ENCODE results near the gene HHIPL1. TPM values are rescaled to one million over a fixed set of nuclear protein-coding genes. Genes with fewer than 3 reads are reported as not detected.

The HHIPL1 gene
- total RNA-seq, 1 donor from 2014 or later, result 0.86 TPM

- Mint-ChIP-seq H3K27ac (ENCODE audit: unreplicated experiment) (no peak overlapping the region), H3K9me3 (ENCODE audit: unreplicated experiment) (peaks cover 16% of the 10 kb centered on the region), H3K36me3 (ENCODE audit: low read depth, unreplicated experiment) (no peaks in the 10 kb centered on the region), H3K4me3 (ENCODE audit: unreplicated experiment) (no peak overlapping the region), H3K4me1 (ENCODE audit: low read depth, unreplicated experiment) (peaks cover 9% of the 10 kb centered on the region), H3K27me3 (ENCODE audit: low read depth, unreplicated experiment) (peaks cover 11% of the 10 kb centered on the region)
- H3K9ac ChIP-seq (ENCODE audit: low read length), result no peak overlapping the region
- H2AFZ ChIP-seq (ENCODE audit: low read depth, low read length), result no peak overlapping the region
- no peaks in the 10 kb centered on the region for H3K27me3 ChIP-seq (ENCODE audit: insufficient read depth, low read length)
- no peaks in the 10 kb centered on the region for H3K79me2 ChIP-seq (ENCODE audit: insufficient read depth, low read length)
- FAIRE-seq, result no peak
- H3K4me1 ChIP-seq (ENCODE audit: insufficient read depth, low read length), result peaks cover 26% of the 10 kb centered on the region
- no peaks in the 10 kb centered on the region for H3K36me3 ChIP-seq (ENCODE audit: insufficient read depth, low read length)
- no peak overlapping the region for H3K4me3 ChIP-seq (ENCODE audit: insufficient read depth, low read depth, low read length)
- no peak for DNase-seq (ENCODE audit: low read depth)
- H3K27ac ChIP-seq (ENCODE audit: low read depth, low read length), result no peak overlapping the region
- H4K20me1 ChIP-seq (ENCODE audit: insufficient read depth, low read length), result no peaks in the 10 kb centered on the region
- no peak overlapping the region for H3K4me2 ChIP-seq (ENCODE audit: low read length)
- TF ChIP-seq, protein P1, sequence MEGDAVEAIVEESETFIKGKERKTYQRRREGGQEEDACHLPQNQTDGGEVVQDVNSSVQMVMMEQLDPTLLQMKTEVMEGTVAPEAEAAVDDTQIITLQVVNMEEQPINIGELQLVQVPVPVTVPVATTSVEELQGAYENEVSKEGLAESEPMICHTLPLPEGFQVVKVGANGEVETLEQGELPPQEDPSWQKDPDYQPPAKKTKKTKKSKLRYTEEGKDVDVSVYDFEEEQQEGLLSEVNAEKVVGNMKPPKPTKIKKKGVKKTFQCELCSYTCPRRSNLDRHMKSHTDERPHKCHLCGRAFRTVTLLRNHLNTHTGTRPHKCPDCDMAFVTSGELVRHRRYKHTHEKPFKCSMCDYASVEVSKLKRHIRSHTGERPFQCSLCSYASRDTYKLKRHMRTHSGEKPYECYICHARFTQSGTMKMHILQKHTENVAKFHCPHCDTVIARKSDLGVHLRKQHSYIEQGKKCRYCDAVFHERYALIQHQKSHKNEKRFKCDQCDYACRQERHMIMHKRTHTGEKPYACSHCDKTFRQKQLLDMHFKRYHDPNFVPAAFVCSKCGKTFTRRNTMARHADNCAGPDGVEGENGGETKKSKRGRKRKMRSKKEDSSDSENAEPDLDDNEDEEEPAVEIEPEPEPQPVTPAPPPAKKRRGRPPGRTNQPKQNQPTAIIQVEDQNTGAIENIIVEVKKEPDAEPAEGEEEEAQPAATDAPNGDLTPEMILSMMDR (IDR thresholded peaks at IDR 0.05; ENCODE audit: insufficient read depth, low read depth, low read length), result no peak
- no peak for TF ChIP-seq EZH2 (IDR thresholded peaks at IDR 0.05; ENCODE audit: insufficient read depth, low read length)
- H3K9me3 ChIP-seq (ENCODE audit: insufficient read depth, low read depth, low read length), result peaks cover 9% of the 10 kb centered on the region
Measured at GRCh38 chr14:99674064-99674650, 29.2 kb downstream of the HHIPL1 start.

- TF ChIP-seq EZH2 (IDR thresholded peaks at IDR 0.05; ENCODE audit: insufficient read depth, low read length), result no peak
- TF ChIP-seq, protein P1 (IDR thresholded peaks at IDR 0.05; ENCODE audit: insufficient read depth, low read depth, low read length), result no peak
- no peak overlapping the region for H3K4me3 ChIP-seq (ENCODE audit: insufficient read depth, low read depth, low read length)
- Mint-ChIP-seq H3K27ac (ENCODE audit: unreplicated experiment) (no peak overlapping the region), H3K4me3 (ENCODE audit: unreplicated experiment) (no peak overlapping the region), H3K36me3 (ENCODE audit: low read depth, unreplicated experiment) (no peaks in the 10 kb centered on the region), H3K9me3 (ENCODE audit: unreplicated experiment) (peaks cover 16% of the 10 kb centered on the region), H3K27me3 (ENCODE audit: low read depth, unreplicated experiment) (peaks cover 9% of the 10 kb centered on the region), H3K4me1 (ENCODE audit: low read depth, unreplicated experiment) (peaks cover 9% of the 10 kb centered on the region)
- H3K4me1 ChIP-seq (ENCODE audit: insufficient read depth, low read length), result peaks cover 26% of the 10 kb centered on the region
- H3K79me2 ChIP-seq (ENCODE audit: insufficient read depth, low read length), result no peaks in the 10 kb centered on the region
- DNase-seq (ENCODE audit: low read depth) (no peak), FAIRE-seq (no peak)
- H3K27me3 ChIP-seq (ENCODE audit: insufficient read depth, low read length), result no peaks in the 10 kb centered on the region
- H2AFZ ChIP-seq (ENCODE audit: low read depth, low read length), result no peak overlapping the region
- no peak overlapping the region for H3K27ac ChIP-seq (ENCODE audit: low read depth, low read length)
- H3K9ac ChIP-seq (ENCODE audit: low read length), result no peak overlapping the region
- H3K9me3 ChIP-seq (ENCODE audit: insufficient read depth, low read depth, low read length), result peaks cover 9% of the 10 kb centered on the region
- no peaks in the 10 kb centered on the region for H4K20me1 ChIP-seq (ENCODE audit: insufficient read depth, low read length)
- H3K36me3 ChIP-seq (ENCODE audit: insufficient read depth, low read length), result no peaks in the 10 kb centered on the region
- no peak overlapping the region for H3K4me2 ChIP-seq (ENCODE audit: low read length)
Measured at GRCh38 chr14:99674776-99675381, 29.9 kb downstream of the HHIPL1 start.

GRCh38 chr14:99675382-99675835 is 30.5 kb downstream of the HHIPL1 start:
- DNase-seq (ENCODE audit: low read depth) (no peak), FAIRE-seq (no peak)
- Histone ChIP-seq H3K9ac (ENCODE audit: low read length) (no peak overlapping the region), H3K9me3 (ENCODE audit: insufficient read depth, low read depth, low read length) (peaks cover 9% of the 10 kb centered on the region), H3K4me1 (ENCODE audit: insufficient read depth, low read length) (peaks cover 26% of the 10 kb centered on the region), H3K79me2 (ENCODE audit: insufficient read depth, low read length) (no peaks in the 10 kb centered on the region), H3K4me3 (ENCODE audit: insufficient read depth, low read depth, low read length) (no peak overlapping the region), H3K27me3 (ENCODE audit: insufficient read depth, low read length) (no peaks in the 10 kb centered on the region), H4K20me1 (ENCODE audit: insufficient read depth, low read length) (no peaks in the 10 kb centered on the region), H2AFZ (ENCODE audit: low read depth, low read length) (no peak overlapping the region), H3K4me2 (ENCODE audit: low read length) (no peak overlapping the region), H3K27ac (ENCODE audit: low read depth, low read length) (no peak overlapping the region), H3K36me3 (ENCODE audit: insufficient read depth, low read length) (no peaks in the 10 kb centered on the region)
- H3K4me1 Mint-ChIP-seq (ENCODE audit: low read depth, unreplicated experiment), result peaks cover 9% of the 10 kb centered on the region
- no peak overlapping the region for H3K27ac Mint-ChIP-seq (ENCODE audit: unreplicated experiment)
- TF ChIP-seq, protein P1 (IDR thresholded peaks at IDR 0.05; ENCODE audit: insufficient read depth, low read depth, low read length), result no peak
- TF ChIP-seq EZH2 (IDR thresholded peaks at IDR 0.05; ENCODE audit: insufficient read depth, low read length), result no peak
- H3K36me3 Mint-ChIP-seq (ENCODE audit: low read depth, unreplicated experiment), result no peaks in the 10 kb centered on the region
- H3K9me3 Mint-ChIP-seq (ENCODE audit: unreplicated experiment), result peaks cover 16% of the 10 kb centered on the region
- peaks cover 9% of the 10 kb centered on the region for H3K27me3 Mint-ChIP-seq (ENCODE audit: low read depth, unreplicated experiment)
- H3K4me3 Mint-ChIP-seq (ENCODE audit: unreplicated experiment), result no peak overlapping the region
